HuH-7 (cell line): Measurements from ENCODE around the gene ZBTB46.

Experiments
- DNase-seq: peaks from one replicate; pipeline ENCODE4 v3.0.0; 2011; ENCODE audit warnings: low spot score

The ZBTB46 gene

DNA sequence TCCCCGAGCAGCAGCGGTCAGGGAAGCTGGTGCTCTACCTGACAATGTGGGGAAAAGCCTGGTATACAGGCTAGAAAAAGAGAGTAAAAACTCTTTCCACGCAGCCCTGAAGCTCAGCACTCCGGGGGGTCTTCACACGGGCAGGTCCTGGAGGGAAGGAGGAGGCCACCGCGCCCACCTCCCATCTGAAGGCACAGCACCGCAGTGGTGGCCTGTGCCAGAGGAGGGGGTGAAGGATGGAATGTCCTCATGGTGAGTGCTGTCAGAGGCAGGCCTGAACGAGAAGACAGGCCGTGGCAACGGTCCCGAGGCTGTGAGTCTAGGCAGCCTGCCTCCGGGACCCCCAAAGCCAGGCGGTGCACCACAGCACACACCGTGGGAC, 85.6 kb downstream of the ZBTB46 start:
- DNase-seq: peak; percentile 23

DNA sequence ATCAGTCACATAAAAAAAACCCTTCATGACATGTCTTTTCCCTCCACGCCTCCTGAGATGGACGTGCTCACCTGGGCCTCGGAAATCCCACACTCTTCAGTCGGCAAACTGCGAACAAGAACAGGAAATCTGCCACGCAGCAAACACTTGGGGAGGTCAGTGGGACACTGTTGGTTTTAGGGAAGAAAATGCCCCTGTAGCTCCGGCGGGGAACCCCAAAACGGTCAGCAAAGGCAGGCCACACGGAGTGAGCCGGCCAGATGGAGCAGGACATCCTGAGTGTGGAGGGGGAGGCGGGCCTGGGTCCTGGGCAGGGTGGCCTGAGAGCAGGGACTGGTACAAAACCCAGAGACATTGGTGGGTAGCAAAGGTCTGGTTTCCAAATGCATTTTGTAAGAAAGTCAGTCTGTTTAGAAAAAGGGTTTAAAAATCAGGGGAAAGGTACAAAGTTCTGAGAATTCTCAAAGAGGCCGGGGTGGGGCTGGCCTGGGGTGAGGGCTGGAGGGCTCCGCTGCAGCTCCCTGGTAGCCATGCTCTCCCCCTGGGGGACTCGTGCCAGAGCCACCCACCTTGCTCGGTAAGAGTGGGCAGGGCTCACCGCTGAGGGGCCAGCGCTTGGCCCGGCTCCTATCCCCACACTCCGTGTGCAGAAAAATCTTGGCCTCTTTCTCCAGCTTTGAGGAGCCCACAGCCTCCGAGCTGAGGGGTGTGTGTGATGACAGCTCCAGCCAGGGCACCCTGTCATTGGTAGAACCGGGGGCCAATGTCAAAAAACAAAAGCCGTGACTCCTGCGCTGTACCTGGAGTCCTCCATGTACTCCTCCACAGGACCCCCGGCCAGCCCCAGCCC, 86.3 kb downstream of the ZBTB46 start:
- peak; percentile 28 for DNase-seq

DNA sequence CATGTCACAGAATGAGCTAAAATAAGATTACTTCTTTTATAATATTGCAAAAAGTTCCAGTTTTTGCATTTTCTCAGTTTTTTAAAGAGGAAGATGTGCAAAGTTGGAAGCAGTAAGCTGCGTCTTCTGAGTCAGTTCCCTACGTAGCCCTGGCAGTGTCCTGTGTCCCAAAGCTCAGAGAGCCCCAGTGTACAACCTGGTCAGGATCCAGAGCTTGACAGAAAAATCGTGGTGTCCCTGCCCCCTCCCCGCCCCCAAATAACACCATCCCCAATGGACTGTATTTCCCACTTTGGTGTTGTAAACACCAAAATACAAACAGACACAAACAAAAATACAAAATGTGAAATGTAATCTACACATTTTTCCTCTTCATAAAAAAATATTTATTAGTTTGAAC, 86.9 kb downstream of the ZBTB46 start:
- no peak for DNase-seq

DNA sequence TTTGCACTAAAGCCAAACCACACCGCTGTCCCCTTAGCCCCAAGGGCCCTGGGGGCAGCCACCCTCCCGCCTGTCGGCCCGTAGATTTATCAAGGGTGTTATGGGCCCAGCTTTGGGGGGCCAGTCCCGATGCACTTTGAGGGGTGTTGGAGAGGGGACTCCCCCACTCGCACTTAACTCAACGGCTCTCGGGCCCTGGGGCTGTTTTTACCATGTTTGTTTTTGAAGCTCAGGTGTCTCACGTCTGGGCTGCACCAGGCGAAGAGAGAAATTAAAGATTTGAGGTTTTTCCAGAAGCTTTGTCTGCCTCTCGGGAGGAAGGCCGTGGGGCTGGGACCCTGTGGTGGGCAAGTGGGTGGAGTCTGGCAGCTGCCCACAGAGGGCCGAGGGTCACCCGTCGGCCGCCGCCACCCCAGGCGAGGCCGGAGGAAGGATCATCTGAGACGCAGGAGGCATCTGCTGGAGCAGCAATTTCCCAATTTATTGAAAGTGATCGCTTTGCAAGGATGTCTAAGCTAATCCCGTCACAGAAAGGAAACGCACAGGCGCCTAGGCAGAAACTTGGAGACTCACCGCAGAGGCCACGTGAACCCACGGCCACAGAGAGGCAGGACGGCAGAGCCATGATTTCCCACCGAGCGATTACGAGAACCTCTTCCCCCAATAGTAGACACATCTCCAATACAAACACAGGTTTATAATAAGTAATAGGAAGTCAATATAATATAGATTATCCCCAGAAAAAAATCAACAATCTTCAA, 87.7 kb downstream of the ZBTB46 start:
- no peak for DNase-seq

DNA sequence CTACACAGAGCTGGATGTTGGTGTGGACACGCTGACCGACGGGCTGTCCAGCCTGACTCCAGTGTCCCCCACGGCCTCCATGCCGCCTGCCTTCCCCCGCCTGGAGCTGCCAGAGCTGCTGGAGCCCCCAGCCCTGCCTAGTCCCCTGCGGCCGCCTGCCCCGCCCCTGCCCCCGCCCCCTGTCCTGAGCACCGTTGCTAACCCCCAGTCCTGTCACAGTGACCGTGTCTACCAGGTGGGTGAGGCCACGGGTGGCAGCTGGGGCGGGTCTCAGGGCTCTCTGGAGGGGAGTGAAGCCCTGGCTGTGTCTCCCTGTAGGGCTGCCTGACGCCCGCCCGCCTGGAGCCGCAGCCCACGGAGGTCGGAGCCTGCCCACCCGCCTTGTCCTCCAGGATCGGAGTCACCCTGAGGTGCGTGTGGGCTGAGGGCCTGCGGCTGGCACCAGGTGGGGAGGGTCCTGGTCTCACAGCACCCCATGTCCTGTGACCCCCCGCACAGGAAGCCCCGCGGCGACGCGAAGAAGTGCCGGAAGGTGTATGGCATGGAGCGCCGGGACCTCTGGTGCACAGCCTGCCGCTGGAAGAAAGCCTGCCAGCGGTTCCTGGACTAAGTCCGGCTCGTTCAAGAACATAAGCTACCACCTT, 88.6 kb downstream of the ZBTB46 start:
- no peak for DNase-seq

DNA sequence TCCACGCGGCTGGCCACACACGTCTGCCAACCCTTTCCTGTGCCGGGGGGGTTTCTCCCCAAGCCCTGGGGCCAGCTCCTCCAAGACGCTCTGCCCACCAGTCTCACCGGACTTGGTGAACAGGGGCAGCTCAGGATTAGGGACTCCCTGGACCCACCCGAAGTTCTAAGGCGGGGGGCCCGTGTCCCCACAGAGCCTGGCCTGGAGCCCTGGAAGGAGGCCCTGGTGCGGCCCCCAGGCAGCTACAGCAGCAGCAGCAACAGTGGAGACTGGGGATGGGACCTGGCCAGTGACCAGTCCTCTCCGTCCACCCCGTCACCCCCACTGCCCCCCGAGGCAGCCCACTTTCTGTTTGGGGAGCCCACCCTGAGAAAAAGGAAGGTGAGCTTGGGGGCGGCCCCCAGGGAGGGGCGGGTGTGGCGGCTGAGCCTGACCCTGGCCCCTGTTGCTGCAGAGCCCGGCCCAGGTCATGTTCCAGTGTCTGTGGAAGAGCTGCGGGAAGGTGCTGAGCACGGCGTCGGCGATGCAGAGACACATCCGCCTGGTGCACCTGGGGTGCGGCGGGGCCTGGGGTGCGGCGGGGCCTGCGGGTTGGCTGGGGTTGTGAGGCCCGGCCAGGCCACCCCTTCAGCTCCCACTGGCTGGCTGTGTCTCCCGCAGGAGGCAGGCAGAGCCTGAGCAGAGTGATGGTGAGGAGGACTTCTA, 89.2 kb downstream of the ZBTB46 start:
- DNase-seq: no peak

DNA sequence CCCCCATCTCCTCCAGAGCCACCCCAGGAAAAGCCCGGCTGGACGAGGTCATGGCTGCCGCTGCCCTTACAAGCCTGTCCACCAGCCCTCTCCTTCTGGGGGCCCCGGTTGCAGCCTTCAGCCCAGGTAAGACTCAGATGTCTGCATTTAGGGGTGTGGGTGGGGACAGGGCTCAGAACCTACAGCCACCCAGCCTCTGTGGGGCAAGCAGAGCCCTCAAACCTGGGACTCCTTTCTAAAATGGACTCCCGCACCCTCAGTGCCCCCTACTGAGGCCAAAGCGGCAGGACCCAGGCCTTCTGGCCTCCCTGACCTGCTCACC, 89.7 kb downstream of the ZBTB46 start:
- no peak for DNase-seq

DNA sequence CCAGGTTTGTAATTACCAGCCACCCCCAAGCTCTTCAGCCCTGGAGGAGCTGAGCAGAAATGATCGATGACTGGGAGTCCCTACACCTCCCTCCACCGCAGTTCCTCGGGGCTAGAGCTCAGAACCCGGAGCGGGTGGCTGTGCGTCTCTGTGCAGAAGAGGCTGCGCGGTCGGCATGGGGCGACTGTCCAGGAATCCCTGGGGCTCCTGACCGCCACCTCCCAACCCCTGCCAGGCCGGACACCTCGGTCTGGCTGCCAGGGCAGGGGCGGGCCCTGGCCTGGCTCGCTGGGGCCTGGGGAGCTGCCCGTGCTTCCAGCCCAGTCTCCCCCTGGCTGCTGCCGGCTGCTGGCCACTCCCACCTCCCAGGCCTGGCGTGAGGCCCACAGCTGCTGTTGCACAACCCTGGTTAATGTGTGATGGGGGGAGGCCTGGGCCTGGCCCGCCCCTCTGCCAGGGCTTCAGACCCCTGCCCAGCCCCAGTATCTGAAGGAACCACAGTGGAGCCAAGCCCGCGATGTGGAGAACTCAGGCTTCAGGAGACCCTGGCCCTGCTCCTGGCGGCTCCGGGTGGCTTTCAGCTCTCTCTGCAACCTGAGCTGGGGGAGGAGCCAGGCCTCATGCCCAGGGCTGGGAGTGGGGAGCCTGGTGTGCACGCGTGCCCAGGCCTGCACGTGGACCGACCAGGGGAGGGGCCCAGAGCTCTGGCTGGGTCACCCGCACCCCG, 90.3 kb downstream of the ZBTB46 start:
- DNase-seq: peak; percentile 99

DNA sequence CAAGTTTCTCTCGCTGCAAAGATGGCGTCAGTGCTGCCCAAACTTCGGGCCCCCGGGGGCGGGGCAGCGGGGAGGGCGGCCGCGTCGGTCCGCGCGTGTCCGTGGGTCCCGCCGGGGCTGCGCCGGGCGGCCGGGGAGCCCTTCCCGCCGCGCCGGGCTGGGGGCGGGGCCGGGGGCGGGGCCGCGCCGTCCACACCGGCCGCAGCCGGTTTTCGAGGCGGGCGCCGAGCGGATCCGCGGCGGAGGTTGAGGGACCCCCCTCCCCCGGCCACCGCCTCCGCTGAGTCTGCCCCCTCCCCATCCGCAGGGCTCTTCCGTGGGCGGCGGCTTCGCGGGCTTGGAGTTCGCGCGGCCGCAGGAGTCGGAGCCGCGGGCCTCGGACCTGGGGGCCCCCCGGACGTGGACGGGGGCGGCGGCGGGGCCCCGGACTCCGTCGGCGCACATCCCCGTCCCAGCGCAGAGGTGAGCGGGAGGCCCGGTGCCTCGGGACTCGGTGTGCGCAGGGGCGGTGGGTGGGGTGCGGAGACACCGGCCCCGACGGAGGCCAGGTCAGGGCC, 90.9 kb downstream of the ZBTB46 start:
- DNase-seq: no peak

DNA sequence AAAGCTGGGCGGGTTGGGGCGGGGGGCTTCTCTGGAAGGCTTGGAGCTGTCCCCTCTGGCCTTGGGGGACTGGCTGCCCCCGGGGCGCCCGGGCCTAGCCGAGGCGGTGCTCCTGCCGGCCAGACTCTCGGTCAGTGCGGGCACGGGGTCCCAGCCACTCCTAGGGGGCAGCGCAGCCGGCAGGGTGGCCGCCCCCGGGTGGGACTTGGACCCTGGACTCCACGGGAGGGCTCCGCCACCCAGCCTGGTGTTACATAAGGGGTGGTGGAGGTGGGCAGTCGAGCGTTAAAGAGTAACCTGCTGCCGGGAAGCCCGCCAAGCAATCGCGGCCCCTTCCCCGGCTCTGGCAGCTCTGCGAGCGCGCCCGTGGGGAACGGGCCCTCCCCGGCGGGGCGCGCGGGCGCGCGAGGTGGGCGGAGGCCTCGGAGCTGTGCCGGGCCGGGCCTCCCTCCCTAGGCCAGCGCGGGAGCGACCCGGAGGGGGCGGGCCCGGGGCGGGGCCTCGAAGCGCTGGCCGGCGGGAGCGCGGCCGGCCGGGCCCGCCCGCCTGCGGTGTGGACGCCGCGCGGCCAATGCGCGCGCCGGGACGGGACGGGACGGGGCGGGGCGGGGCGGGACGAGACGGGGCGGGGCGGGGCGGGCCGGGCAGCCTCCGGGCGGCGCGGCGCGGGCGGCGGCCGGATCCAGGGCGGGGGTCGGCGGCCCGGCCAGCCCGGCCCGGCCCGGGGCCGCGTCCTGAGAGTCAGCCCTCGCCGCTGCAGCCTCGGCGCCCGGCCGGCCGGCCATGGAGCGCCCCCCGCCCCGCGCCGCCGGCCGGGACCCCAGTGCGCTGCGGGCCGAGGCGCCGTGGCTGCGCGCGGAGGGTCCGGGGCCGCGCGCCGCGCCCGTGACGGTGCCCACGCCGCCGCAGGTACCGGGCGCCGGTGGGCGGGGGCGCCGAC, 91.7 kb downstream of the ZBTB46 start, which contains the start of gene SLC2A4RG:
Gene SLC2A4RG, plus strand, starts transcription at position 647 of the 940 bp plus-strand sequence. Its CDS starts 137 bp downstream, at position 784.
- DNase-seq: peak; percentile 97

DNA sequence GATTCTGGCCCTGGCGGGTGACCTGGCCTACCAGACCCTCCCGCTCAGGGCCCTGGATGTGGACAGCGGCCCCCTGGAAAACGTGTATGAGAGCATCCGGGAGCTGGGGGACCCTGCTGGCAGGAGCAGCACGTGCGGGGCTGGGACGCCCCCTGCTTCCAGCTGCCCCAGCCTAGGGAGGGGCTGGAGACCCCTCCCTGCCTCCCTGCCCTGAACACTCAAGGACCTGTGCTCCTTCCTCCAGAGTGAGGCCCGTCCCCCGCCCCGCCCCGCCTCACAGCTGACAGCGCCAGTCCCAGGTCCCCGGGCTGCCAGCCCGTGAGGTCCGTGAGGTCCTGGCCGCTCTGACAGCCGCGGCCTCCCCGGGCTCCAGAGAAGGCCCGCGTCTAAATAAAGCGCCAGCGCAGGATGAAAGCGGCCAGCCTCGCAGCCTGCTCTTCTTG, 92.4 kb downstream of the ZBTB46 start:
- DNase-seq: peak; percentile 86

DNA sequence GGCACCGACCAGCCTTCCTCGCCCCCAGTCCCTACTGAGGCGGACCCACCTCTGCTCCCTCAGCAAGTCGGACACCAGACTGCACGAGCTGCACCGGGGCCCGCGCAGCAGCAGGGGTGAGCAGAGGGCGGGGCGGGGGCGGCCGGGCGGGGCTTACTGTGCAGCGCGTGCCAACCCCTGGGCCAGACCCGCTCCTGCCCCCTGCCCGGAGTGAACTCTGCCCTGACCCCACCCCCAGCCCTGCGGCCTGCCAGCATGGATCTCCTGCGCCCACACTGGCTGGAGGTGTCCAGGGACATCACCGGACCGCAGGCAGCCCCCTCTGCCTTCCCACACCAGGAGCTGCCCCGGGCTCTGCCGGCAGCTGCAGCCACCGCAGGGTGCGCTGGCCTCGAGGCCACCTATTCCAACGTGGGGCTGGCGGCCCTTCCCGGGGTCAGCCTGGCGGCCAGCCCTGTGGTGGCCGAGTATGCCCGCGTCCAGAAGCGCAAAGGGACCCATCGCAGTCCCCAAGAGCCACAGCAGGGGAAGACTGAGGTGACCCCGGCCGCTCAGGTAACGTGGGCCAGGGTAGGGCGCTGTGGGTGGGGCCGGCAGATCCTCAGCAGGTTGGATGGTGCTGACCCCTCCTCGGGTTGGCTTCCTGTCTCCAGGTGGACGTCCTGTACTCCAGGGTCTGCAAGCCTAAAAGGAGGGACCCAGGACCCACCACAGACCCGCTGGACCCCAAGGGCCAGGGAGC, 92.9 kb downstream of the ZBTB46 start:
- DNase-seq: no peak

DNA sequence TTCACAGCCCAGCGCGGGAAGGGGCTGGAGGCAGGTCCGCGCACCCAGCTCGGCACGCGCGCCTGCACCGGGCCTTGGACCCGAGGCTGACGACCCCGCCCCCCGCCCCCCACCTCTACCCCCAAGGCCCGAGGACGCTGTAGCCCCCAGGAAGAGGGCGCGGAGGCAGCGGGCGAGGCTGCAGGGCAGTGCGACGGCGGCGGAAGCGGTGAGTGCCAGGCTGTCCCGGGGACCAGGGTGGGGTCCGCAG, 93.4 kb downstream of the ZBTB46 start:
- DNase-seq: no peak

DNA sequence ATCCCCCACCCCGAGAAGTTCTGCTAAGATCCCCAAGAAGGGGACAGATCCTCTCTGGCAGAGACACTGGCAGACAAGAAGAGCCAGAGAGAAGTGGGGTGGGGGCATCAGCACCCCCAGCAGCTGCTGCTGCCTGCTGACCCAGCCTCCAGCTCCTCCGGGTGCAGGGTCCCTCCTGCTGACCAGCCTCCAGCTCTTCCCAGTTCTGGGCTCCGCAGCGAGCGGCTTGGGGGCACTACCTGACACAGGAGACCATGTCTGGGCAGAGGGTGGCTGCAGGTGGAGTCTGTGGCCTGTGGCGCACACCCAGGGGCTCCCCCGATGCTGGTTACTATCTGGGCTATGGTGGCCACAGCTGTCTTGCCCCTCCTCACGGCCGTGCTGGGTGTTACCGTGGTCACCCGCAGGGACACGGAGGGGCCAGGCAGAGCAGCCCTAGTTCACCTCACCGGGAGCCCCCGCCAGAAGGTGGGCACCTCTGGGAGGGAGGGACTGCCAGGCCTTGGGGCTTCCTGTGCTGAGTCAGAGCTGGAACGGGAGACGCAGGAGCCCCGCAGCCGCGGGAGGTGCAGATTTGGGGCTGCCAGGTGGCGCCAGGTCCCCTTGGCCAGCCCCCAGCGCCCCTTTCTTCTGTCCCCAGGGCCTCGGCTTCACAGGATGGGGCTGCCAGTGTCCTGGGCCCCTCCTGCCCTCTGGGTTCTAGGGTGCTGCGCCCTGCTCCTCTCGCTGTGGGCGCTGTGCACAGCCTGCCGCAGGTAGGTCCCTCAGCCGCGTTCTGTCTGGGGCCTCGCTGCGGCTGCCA, 94.0 kb downstream of the ZBTB46 start:
- DNase-seq: no peak

DNA sequence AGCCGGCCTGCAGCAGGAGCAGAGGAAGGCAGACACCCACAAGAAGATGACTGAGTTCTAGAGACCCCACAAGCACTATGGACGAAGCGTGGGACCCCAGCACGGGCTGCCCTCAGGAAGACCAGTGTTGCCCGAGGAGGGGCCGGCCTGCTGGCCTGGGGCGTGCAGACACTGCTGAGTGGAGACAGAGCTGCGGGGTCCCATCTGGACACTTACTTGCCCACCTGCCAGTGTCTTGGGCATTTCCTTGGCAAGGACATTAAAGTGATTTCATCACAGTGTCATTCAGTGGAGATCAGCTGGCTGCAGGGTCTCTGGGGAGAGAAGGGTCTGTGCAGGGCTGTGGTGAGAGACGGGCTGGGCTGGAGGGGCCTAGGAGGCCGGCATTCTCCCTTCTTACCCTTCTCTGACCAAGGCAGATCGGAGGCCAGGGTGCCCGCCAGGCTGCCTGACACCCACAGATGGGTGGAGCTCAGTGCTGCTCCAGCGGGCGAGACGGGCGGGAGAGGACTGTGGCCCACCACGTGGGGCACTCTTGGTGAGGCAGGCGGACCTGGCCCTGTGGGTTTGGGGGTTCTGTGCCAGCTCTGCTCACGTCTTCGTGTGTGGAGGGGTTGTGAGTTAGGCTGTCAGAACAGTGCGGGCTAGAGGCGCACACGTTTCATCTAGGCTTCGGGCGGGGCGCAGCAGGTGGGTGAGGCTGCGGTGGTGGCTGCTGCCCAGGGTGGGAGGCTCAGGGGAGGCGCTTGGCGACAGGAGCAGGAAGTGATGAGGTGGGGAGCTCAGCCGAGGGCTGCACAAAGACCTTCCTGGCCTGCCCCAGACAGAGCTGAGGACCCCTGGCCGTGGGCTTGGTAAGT, 95.0 kb downstream of the ZBTB46 start, which contains the start of gene LIME1:
Gene LIME1, plus strand, starts transcription at position 806 of the 860 bp plus-strand sequence. CDS start 886 bp downstream, outside the sequence.
- no peak for DNase-seq

DNA sequence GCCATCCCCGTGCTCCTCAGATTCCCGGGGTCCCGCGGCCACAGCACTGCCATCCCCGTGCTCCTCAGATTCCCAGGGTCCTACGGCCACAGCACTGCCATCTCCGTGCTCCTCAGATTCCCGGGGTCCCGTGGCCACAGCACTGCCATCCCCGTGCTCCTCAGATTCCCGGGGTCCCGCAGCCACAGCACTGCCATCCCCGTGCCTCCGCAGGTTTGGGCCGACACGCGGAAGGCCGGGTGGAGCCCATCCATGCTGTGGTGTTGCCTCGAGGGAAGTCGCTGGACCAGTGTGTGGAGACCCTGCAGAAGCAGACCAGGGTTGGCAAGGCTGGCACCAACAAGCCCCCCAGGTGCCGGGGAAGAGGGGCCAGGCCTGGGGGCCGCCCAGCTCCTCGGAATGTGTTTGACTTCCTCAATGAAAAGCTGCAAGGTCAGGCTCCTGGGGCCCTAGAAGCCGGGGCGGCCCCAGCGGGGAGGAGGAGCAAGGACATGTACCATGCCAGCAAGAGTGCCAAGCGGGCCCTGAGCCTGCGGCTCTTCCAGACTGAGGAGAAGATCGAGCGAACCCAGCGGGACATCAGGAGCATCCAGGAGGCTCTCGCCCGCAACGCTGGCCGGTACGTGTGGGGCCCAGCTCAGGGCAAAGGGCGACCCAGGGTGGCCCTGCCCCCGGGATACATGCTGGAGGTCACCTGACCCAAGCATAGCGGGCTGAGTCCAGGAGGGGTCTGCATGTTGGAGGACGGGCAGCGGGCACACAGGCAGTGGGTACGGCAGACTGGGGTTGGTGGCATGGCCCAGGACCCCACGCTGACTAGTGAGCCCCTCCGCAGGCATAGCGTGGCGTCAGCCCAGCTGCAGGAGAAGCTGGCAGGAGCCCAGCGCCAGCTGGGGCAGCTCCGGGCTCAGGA, 95.9 kb downstream of the ZBTB46 start:
- DNase-seq: no peak
